Fibroblast of peridontal ligament (primary cell): ENCODE data around the gene FAM25A.
"Not testable (repeated sequence)": the region's sequence is repeated elsewhere in the genome, so short reads cannot be mapped to it uniquely, and the experiment has no call there.

Source experiments
- DNase-seq: peaks from one replicate; pipeline ENCODE4 v3.0.0-alpha.2; 2010; ENCODE audit errors: extremely low read depth

FAM25A gene

DNA sequence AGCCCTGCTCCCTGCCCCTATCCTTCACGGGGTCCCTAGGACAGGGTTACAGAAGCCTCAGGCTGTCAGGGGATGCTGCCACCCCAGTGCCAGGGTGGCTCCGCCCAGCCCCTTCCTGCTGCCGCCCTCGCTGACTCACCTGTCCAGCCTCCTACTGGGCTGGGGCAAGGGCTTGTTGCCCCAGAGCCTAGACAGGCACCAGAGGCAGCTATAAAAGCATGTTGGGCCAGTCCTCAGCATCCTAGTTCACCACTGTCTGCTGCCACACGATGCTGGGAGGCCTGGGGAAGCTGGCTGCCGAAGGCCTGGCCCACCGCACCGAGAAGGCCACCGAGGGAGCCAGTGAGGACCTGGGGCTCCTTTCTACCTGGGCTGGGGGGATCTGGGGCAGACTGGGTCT, at the start of gene FAM25A:
FAM25A (plus strand) TSS at position 239 of the 400 bp plus-strand sequence; CDS start at position 270, 31 bp downstream.
- DNase-seq = not testable (repeated sequence)

GRCh38 chr10:86970982-86971231, 49.2 kb upstream of the FAM25A start:
- no peak for DNase-seq

- DNase-seq = peak; percentile 79
Observed at GRCh38 chr10:86971232-86971991, 48.7 kb upstream of the FAM25A start.

- no peak for DNase-seq
Observed at GRCh38 chr10:86972613-86973380, 47.3 kb upstream of the FAM25A start.

DNA sequence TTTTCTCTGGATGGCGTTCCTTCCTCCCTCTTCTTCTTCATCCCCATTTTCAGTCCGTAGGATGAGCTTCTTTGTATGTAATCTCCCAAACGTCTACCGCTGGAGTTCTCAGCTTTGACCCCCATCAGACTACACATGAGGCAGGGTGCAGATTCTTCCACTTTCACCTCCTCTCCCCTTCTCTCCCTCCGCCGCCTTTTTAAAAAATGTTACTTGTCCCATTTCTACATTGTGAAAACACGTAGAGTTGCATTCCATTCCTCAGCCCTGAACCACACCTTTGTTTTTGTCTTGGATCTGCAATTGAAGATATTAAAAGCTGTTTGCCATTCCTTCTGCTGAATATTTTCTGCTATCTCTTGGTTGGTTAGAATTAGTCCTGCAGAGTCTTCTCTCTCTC, 45.6 kb upstream of the FAM25A start:
- no peak for DNase-seq

- no peak for DNase-seq
Observed at GRCh38 chr10:86976362-86977056, 43.6 kb upstream of the FAM25A start.

GRCh38 chr10:86978457-86978856, 41.6 kb upstream of the FAM25A start:
- DNase-seq = not testable (repeated sequence)

DNA sequence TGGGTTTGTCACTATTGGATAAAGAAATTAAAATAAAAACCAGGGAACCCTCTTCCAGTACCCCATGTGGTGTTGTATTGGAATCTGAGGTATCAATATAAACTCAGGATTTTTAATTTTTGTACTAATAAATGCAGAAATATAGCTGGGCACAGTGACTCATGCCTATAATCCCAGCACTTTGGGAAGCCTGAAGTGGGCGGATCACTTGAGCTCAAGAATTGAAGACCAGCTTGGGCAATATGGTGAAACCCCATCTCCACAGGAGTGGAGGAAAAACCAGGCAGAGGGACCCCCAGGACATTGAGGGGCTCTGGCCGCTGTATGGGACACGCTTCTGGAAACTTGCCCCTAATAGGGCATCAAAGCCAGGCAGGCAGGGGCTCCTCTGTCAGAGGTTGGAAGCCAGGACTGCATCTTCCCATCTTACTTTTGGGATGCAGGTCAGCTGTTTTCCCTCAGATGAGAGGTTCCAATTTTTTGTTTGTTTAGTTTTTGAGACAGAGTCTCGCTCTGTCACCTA, 40.7 kb upstream of the FAM25A start:
- DNase-seq = peak; percentile 29

DNA sequence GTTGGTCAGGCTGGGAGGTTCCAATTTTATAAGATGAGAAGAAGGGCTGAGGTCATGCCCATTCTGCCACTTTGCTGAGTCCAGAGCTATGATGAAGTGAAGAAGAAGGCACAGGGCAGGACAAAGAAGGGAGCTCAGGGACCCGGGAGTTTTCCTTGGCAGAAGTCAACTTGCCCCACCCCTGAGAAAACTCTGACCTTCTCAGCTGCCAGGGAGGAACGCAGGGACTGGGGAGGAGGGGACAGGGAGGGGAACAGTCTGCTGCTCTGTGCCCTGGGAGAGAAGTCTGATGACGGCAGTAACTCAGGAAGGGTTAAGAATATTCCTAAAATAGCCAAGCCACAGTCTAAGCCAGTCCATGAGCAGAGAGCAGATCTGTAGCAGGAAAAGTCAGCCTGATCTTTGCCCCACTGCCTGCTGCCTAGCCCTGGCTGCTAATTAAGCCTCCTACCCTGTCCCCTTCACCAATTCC, 40.1 kb upstream of the FAM25A start:
- peak; percentile 73 for DNase-seq

GRCh38 chr10:86981020-86981419, 39.1 kb upstream of the FAM25A start:
- DNase-seq = not testable (repeated sequence)

DNA sequence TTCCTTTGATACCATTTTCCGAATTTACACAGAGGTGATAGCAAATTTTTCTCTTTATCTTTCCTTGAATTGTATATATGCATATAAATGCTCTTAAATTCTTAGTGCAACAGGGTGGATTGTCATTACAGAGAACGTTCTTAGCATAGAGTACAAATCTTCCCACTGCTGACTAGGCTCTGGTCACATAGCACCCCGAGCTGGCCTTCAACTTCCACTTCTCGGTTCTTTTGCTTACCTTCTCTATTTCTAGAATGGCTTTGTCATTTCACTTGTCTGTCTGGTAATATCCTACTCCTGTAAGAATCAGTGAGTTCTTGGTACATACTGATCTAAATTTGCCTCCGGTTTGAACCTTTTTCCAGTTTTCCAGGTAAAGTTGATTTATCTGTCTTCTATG, 38.4 kb upstream of the FAM25A start:
- no peak for DNase-seq

- DNase-seq = not testable (repeated sequence)
Observed at GRCh38 chr10:86984498-86984897, 35.6 kb upstream of the FAM25A start.

DNA sequence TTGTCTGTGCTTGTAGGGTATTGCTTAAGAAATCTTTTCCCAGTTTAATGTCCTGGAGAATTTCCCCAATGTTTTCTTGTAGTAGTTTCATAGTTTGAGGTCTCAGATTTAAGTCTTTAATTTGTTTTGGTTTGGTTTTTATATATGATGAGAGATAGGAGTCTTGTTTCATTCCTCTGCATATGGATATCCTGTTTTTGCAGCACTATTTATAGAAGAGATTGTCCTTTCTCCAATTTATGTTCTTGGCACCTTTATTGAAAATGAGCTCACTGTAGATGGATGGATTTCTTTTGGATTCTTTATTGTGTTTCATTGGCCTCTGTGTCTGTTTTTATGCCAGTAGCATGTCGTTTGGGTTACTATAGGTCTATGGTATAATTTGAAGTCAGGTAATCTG, 31.6 kb upstream of the FAM25A start:
- DNase-seq = no peak

DNA sequence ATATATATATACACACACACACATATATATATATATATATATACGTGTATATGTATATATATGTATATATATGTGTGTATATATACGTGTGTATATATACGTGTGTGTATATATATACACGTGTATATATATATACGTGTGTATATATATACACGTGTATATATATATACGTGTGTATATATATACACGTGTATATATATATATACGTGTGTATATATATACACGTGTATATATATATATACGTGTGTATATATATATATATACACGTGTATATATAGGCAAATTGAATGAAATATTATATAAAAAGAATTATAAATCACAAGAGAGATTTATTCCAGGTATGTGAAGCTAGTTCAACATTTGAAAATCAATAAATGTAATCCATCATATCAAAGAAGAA, 28.7 kb upstream of the FAM25A start:
- DNase-seq = not testable (repeated sequence)

GRCh38 chr10:86992456-86992855, 27.6 kb upstream of the FAM25A start:
- DNase-seq = peak; percentile 43

DNA sequence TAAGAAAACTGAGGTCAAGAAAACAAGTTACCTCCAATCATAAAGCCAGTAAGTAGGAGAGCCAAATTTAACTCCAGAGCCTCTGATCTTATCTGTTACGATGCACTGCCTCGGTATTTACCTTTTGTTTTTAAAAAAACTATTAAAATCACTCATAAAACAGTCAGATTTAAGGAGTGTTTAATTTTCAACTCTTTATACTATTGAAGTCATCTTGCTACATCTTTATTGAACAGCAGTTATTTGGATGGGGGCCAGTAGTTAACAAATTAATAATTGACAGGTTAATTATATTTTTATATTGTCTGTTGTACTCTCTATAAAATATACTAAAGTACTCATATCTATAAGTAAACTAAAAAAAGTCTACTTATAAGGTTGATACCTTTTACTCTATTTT, 27.2 kb upstream of the FAM25A start:
- DNase-seq = no peak

DNA sequence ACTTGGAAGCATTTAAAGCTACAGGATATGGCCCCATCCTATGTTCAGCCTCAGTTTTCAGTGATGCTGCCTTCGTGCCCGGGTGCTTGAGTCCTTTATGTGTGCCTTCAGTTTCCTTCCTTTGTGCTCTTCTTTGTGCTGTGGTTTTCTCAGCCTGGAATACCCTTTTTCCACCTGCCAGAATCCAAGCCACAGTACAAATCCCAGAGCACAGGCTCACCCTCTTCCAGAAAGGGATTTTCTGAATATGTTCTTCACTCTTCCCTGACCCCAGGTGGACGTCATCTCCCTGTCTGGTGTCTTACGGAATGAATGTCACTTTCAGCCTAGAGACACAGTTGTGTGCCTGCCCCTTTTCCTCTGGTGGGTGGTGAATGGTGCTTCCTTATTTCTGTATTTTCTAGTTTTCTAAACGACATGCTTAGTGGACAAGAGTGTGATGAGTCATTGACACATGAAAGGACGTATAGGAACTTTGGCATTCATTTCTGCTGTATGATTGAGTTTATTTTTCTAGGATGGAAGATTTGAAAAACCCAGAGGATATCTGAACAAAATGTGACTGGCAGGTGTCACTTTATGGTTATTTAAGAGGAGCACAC, 20.2 kb upstream of the FAM25A start:
- DNase-seq = not testable (repeated sequence)

GRCh38 chr10:87000491-87000890, 19.6 kb upstream of the FAM25A start:
- DNase-seq = peak; percentile 40

GRCh38 chr10:87007124-87007523, 13.0 kb upstream of the FAM25A start:
- DNase-seq = peak; percentile 60

GRCh38 chr10:87007674-87008073, 12.4 kb upstream of the FAM25A start:
- not testable (repeated sequence) for DNase-seq

DNA sequence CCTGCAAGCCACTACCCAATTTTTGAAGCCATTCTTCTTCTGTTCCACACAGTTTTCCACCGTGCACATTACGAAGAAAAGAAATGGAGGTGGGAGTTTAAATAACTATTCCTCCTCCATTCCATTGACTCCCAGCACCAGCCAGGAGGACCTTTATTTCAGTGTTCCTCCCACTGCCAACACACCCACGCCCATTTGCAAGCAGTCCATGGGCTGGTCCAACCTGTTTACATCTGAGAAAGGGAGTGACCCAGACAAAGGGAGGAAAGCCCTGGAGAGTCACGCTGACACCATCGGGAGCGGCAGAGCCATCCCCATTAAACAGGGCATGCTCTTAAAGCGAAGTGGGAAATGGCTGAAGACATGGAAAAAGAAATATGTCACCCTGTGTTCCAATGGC, 11.8 kb upstream of the FAM25A start:
- DNase-seq = not testable (repeated sequence)

GRCh38 chr10:87009134-87009696, 10.9 kb upstream of the FAM25A start:
- DNase-seq = not testable (repeated sequence)
